Stimulated activated CD8-positive, alpha-beta memory T cell treated with anti-CD3 and anti-CD28 coated beads, Interleukin-15, amount 100 ng/mL, for 24 hours (primary cell): ENCODE data around the gene HACL1.
"Not testable (repeated sequence)": the region's sequence is repeated elsewhere in the genome, so short reads cannot be mapped to it uniquely, and the experiment has no call there.

ENCODE experiments used
- DNase-seq: peaks from one replicate; pipeline ENCODE4 v3.0.0-alpha.2; 2020; ENCODE audit warnings: low read depth

HACL1 gene

DNA sequence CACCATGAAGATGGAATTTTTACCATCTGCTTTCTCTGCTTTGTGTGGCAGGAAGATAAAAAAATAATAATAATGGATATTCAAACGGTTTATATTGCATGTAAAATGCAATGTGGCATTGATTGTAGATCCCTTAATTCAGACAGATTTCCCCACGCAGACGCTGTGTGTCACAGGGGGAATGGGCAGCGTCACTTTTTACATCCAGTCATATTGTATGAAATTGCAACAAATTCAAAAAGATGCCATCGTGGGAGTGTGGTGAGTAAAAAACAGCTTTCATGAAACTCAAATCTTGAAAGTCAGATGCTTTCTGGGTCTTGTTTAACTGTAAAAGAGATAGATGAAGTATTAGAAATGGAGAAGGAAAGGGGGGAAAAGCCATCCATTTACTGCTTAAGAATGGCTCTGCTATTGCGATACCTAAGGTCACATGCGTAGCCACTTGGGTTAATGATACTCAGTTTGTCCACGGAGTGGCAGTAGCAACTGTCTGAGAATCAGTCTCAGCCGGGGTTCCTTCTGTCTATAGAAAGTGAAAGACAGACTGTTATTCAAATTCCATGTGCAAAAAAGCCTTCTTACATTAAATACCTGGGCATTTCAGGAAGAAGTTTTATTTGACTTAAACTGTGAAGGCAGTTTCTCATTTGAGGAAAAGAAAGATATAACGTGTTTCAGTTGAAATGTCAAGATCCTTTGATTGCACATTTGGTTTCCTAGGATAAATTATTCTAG is 28.7 kb upstream of the HACL1 start:
- no peak for DNase-seq

- DNase-seq = no peak
Observed at GRCh38 chr3:15628967-15629366, 27.6 kb upstream of the HACL1 start.

- no peak for DNase-seq
Observed at GRCh38 chr3:15623535-15624440, 22.4 kb upstream of the HACL1 start.

DNA sequence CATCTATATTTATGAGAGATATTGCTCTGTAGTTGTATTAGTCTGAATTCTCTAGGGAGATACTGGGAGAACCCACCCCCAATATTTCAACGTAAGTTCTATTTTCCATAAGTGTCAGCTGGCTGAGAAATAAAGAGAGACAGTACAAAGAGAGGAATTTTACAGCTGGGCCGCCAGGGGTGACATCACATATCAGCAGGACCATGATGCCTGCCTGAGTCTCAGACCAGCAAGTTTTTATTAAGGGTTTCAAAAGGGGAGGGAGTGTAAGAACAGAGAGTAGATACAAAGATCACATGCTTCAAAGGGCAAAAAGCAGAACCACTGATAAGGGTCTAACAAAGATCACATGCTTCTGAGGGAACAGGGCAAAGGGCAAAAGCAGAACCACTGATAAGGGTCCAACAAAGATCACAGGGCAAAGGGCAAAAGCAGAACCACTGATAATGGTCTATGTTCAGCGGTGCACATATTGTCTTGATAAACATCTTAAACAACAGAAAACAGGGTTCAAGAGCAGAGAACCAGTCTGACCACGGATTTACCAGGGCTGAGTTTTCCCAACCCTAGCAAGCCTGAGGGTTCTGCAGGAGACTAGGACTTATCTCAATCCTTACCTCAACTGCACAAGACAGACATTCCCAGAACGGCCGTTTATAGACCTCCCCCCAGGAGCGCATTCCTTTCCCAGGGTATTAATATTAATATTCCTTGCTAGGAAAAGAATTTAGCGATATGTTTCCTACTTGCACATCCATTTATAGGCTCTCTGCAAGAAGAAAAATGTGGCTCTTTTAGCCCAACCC is 18.5 kb upstream of the HACL1 start:
- not testable (repeated sequence) for DNase-seq

GRCh38 chr3:15616053-15616452 is 14.7 kb upstream of the HACL1 start:
- DNase-seq = no peak

DNA sequence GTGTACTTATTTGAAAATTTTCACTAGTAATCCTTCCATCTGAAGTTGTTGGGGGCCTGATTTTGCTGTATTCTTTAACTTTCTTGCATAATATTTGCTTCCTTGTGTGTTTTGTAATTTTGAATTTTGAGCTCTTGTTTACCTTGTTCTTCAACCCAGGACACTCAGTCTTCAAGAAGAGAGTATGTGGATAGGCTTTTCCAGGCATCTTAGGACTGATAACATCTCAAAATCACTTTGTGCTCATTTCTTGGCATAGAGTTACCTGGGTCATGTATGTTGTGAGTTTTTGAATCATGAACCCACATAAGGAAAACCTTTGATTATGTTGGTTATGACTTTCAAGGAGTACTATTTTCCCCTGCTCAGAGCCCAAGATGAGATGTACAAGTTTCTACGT is 13.6 kb upstream of the HACL1 start:
- DNase-seq = no peak

DNA sequence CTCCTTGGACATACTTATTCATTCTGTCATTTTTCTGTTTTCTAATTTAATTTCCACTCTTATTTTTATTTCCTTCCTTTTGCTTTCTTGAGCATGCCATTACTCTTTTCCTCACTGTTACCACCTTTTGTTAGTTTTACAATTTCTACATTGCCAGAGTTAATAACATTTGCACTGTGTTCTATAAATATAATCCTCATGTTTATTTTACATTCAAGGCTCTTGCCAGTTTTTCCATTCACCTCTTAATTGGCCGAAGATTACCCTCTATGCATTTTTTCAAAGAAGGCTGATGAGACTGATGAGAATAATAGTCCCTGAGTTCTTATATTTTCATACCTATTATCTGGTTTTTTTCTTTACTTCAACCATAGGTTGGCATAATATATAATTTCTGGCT is 10.6 kb upstream of the HACL1 start:
- DNase-seq = no peak

DNA sequence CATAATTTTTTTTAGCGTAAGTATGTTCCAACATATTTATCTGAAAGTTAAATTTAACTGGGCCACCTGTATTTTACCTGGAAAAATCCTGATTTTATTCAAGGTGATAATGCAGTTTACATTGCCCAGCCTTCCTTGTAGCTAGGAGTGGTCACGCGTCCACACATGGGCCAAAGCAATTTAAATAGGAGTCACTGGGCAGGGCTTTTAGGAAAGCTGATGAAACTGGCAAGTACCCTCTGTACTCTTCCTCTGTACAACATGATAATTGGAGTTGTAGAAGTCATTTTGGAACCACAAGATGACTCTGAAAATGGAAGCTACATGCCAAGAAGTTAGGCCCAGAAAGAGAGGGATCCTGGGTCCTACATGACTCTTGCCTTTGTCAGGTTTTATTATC is 9.6 kb upstream of the HACL1 start:
- no peak for DNase-seq

DNA sequence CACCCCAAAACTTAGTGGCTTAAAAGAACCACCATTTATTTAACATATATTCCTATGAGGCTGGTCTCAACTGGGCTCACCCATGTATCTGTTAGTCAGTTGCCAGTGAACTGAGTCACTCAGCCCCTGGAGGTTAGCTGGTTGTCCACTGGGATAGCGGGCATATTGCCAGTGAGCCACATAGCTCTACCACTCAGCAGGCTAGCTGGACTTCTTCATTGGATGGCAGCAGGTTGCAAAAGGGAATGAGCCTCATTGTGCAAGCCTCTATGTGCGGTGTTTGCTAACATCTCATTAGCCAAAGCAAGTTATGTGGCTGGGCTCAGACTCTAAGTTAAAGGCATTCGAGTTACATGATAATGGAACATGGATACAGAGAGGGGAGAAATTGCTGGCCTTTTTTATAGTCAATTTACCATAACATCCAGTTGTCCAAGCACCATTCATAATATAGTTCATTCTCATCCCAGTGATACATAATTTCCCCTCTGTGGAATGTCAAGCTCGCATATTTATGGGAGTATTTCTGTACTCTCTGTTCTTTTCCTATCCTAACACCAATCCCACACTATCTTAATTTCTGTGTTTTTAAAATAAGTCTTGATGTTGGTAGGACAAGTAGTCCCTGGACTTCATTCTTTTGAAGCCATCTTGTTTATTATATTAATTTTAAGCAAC is 8.9 kb upstream of the HACL1 start:
- DNase-seq = no peak

DNA sequence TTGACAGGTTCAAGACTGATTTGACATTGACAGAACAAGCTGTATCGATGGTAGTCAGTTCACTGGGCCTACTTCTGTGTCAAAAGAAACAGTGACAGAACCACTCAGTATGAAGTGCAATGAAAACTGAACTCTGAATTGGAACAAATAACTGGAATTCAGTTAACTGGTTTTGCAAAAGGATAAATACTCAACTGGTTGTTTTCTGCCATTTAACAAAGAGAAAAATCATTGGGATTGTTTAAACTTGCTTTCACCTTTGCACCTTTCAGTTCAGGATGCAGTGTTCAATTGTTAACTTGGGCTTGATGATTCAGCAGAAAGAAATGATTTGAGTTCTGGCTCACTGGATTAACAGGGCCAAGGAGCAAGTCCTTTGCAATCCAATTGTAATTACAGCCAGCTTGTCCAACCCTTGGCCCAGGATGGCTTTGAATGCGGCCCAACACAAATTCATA is 5.1 kb upstream of the HACL1 start:
- no peak for DNase-seq

GRCh38 chr3:15604584-15604983 is 3.2 kb upstream of the HACL1 start:
- not testable (repeated sequence) for DNase-seq

DNA sequence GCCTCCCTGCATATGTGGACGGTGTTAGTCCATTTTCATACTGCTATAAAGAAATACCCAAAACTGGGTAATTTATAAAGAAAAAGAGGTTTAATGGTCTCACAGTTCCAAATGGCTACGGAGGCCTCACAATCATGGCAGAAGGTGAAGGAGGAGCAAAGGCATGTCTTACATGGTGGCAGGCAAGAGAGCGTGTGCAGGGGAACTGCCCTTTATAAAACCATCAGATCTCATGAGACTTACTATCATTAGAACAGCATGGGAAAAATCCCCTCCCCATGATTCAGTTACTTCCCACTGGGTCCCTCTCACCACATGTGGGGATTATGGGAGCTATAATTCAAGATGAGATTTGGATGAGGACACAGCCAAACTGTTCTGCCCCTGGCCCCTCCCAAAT is 1.4 kb upstream of the HACL1 start:
- not testable (repeated sequence) for DNase-seq

- DNase-seq = no peak
Observed at GRCh38 chr3:15602146-15602536, 772 bp upstream of the HACL1 start.

- DNase-seq = no peak
Observed at GRCh38 chr3:15601046-15601398, 347 bp downstream of the HACL1 start.

DNA sequence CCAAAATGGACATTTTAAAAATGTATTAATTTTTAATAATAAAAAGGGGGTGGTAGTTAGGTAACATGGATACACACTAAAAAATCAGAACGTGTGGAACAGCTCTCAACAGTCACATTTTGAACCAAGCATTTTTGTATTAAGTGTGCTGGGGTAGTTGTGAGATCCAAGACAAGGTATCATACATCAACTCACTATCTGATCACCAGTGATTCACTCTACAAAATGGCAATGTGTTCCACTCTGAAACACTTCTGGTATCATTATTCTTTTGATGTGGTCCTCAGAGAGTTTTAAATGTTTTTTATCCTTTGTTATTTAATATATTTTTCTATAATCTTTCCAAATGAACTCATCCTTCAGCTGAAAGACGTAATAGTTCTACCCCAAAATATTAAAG is 5.4 kb downstream of the HACL1 start:
- no peak for DNase-seq

GRCh38 chr3:15592968-15593367 is 8.4 kb downstream of the HACL1 start:
- DNase-seq = no peak

GRCh38 chr3:15591928-15592327 is 9.4 kb downstream of the HACL1 start:
- DNase-seq = no peak

DNA sequence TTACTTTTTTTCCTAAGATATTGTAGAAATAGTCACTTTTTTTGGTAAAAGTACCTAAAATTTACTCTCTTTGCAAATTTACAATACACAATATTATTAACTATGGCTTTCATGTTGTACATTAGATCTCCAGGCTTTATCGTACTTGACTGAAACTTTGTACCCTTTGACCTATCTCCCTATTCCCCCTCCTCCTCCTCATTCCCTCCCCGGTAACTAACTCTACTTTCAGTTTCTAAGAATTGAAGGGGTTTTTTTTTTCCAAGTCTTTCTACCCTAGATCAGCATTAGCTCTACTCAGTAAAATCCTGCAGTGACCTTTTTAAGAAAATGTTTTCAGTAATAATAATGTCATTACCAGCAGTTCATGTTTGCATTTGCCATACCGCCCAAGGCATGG is 10.1 kb downstream of the HACL1 start:
- DNase-seq = no peak

DNA sequence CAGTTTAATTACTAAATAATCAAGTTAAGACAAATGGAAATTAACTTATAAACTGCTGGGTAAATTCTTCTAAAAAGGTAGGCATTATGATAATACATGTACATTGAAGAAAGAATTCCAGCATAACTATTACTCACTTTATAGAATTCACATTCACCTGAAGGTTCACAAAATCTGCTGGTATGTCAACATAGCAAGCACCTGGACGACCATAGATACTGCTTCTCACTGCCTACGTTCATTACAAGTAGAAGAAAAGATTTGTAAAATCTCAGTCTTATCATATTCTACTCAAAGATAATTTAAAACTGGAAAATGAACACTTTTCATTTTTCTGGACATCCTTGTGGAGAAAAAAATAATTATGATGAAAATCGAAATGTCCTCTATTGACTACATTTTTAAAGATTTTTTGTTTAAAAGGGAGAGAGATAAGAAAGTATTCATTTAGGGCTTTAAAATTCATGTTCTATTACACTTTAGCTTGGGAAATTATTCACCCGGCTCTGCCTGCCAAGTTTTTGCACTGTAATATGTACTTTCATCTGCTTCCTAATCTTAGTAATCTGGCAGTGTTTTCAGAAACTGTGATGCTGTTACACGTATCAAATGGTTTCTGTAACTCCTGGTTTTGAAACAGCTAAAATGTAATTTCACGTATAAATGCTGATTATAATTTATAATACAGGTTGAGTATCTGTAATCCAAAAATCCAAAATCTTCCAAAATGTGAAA is 16.1 kb downstream of the HACL1 start:
- DNase-seq = no peak

DNA sequence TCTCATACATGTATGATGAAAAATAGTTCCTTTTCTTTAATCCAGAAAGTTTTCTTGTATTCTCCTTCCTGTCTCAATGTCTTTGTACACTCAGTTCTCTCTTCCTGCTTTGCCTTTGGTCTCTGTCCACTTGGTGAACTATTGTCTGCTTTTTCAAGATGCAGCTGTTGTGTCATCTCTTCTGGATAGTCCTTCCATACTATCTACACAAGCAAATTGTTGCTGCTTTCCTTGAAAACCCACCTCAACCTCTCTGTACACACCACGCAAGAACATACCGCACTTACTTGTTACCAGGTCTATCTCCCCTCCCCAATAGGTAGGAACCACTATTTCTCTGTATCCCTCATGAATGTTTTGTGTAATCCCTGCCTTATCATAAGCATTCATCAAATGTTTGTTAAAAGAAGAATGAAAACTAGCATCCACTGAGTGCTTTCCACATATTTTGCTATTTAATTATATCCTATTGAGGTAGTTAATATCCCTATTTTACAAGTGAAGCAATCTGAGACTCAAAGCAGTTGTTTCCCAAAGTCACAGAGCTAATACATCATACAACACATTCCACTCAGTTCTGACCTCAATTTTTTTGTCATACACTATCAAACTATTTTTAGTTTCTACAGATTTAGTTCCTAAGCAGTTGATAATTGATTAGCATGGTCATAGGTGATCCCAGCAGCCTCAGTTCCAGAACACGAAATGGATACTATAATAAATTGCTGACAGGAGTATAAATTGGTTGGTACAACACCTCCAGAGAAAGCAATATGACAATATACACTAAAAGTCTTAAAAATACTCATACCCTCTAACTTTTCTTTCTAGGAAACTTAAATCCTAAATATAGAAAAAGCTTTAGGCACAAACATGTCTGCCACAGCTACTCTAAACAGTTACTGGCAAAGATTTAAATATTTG is 19.6 kb downstream of the HACL1 start:
- DNase-seq = no peak
